ENCODE measurements around the gene LEFTY1. TPM values are rescaled to one million over a fixed set of nuclear protein-coding genes. Genes with fewer than 3 reads are reported as not detected.

The LEFTY1 gene
- total and polyA plus RNA-seq, 2 of the 13 experiments (the other 11 are each of a cell fraction or from before 2014, with no cell fraction given): 0.29 to 0.79 TPM

DNA sequence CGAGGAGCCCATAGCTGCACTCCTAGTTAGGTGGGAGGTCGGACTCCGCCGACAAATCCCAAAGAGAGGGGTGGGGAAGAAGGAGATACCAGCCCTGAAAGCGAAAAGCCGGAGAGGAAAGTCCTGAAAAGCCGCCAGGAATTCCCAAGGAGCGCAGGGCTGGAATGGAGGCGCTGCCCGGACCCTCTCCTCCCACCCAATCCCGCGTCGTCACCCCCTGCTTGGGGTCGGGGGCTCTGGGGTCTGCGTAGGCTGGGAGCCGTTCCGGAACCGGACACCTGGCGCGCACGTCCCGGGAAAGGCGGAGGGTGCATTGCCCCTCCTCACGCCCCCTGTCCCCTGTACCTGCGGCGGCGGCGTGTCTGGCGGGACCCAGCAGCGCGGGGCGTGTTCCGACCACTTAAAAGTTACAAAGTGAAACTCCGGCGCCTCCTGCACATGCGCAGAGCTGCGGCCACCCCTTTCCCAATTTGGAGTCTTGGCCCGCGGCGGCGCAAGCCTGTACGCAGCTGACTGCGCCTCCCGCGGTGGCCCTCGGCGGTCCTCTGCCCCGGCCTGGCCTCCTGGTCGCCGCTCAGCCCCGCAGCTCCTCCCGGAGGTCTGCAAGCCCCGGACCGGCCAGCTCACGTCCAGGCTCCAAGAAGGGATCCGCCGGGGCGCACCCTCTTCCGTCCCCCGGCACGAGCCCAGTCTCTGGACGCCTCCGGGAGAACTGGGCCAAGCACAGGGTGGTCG lies 6.8 kb downstream of the LEFTY1 start, which contains the start of gene TMEM63A (continued):
- peak; percentile 82; the same call in 1 of the 2 replicates for TF ChIP-seq ZNF34 (CRISPR knock-in tag; IDR thresholded peaks at IDR 0.05; ENCODE audit: borderline replicate concordance)
- TF ChIP-seq ZNF549 (CRISPR knock-in tag; IDR thresholded peaks at IDR 0.05): peak; percentile 30; the same call in 1 of the 2 replicates
- TF ChIP-seq, protein P1, sequence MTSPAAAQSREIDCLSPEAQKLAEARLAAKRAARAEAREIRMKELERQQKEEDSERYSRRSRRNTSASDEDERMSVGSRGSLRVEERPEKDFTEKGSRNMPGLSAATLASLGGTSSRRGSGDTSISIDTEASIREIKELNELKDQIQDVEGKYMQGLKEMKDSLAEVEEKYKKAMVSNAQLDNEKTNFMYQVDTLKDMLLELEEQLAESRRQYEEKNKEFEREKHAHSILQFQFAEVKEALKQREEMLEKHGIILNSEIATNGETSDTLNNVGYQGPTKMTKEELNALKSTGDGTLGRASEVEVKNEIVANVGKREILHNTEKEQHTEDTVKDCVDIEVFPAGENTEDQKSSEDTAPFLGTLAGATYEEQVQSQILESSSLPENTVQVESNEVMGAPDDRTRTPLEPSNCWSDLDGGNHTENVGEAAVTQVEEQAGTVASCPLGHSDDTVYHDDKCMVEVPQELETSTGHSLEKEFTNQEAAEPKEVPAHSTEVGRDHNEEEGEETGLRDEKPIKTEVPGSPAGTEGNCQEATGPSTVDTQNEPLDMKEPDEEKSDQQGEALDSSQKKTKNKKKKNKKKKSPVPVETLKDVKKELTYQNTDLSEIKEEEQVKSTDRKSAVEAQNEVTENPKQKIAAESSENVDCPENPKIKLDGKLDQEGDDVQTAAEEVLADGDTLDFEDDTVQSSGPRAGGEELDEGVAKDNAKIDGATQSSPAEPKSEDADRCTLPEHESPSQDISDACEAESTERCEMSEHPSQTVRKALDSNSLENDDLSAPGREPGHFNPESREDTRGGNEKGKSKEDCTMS (CRISPR knock-in tag; conservative IDR thresholded peaks at IDR 0.05): no peak
- no peak for TF ChIP-seq NCOA5 (CRISPR knock-in tag; IDR thresholded peaks at IDR 0.05)
- peak; percentile 70 for TF ChIP-seq RAD21 (CRISPR knock-in tag; IDR thresholded peaks at IDR 0.05)
- TF ChIP-seq EEA1 (CRISPR knock-in tag; IDR thresholded peaks at IDR 0.05; ENCODE audit: borderline replicate concordance): no peak; the same call in 1 of the 2 replicates
- peak; percentile 62 for TF ChIP-seq CBX1 (IDR thresholded peaks at IDR 0.05; ENCODE audit: low read depth)
- no peak for TF ChIP-seq ELF4 (CRISPR knock-in tag; IDR thresholded peaks at IDR 0.05; ENCODE audit: borderline replicate concordance)
- 0 out of 2 replicates have a peak, but pooled peaks have one; percentile 49 for TF ChIP-seq ZNF337 (CRISPR knock-in tag; IDR thresholded peaks at IDR 0.05; ENCODE audit: borderline replicate concordance, low read depth)
- no peak for TF ChIP-seq ONECUT2 (CRISPR knock-in tag; IDR thresholded peaks at IDR 0.05)
- TF ChIP-seq ZBTB7A (CRISPR knock-in tag; IDR thresholded peaks at IDR 0.05): peak; percentile 90
- peak; percentile 31; the same call in 1 of the 2 replicates for TF ChIP-seq ZNF768 (CRISPR knock-in tag; IDR thresholded peaks at IDR 0.05)
- no peak for TF ChIP-seq THYN1 (CRISPR knock-in tag; IDR thresholded peaks at IDR 0.05; ENCODE audit: borderline replicate concordance, low read depth)
- TF ChIP-seq EED (CRISPR knock-in tag; IDR thresholded peaks at IDR 0.05): no peak; the same call in 1 of the 2 replicates
- TF ChIP-seq, protein P2, sequence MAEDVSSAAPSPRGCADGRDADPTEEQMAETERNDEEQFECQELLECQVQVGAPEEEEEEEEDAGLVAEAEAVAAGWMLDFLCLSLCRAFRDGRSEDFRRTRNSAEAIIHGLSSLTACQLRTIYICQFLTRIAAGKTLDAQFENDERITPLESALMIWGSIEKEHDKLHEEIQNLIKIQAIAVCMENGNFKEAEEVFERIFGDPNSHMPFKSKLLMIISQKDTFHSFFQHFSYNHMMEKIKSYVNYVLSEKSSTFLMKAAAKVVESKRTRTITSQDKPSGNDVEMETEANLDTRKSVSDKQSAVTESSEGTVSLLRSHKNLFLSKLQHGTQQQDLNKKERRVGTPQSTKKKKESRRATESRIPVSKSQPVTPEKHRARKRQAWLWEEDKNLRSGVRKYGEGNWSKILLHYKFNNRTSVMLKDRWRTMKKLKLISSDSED (CRISPR knock-in tag; IDR thresholded peaks at IDR 0.05): no peak
- no peak for TF ChIP-seq MED1 (CRISPR knock-in tag; IDR thresholded peaks at IDR 0.05)
- no peak for TF ChIP-seq ZNF256 (CRISPR knock-in tag; conservative IDR thresholded peaks at IDR 0.05)
- peak; percentile 55; the same call in 1 of the 2 replicates for TF ChIP-seq ZNF503 (CRISPR knock-in tag; IDR thresholded peaks at IDR 0.05)
- TF ChIP-seq ZNF468 (CRISPR knock-in tag; IDR thresholded peaks at IDR 0.05): 0 out of 2 replicates have a peak, but pooled peaks have one; percentile 57
- no peak for TF ChIP-seq KLF11 (CRISPR knock-in tag; IDR thresholded peaks at IDR 0.05)
- no peak for TF ChIP-seq ZNF354B (CRISPR knock-in tag; IDR thresholded peaks at IDR 0.05)
- no peak; the same call in 1 of the 2 replicates for TF ChIP-seq RXRB (CRISPR knock-in tag; IDR thresholded peaks at IDR 0.05; ENCODE audit: borderline replicate concordance)
- TF ChIP-seq ZNF672 (CRISPR knock-in tag; IDR thresholded peaks at IDR 0.05): no peak
